ENCODE results near the gene UPP1.
A peak's percentile ranks its signal among the peaks of the same experiment; 100 is the strongest.
"Not testable (repeated sequence)": the region's sequence is repeated elsewhere in the genome, so short reads cannot be mapped to it uniquely, and the experiment has no call there.

UPP1 gene

DNA sequence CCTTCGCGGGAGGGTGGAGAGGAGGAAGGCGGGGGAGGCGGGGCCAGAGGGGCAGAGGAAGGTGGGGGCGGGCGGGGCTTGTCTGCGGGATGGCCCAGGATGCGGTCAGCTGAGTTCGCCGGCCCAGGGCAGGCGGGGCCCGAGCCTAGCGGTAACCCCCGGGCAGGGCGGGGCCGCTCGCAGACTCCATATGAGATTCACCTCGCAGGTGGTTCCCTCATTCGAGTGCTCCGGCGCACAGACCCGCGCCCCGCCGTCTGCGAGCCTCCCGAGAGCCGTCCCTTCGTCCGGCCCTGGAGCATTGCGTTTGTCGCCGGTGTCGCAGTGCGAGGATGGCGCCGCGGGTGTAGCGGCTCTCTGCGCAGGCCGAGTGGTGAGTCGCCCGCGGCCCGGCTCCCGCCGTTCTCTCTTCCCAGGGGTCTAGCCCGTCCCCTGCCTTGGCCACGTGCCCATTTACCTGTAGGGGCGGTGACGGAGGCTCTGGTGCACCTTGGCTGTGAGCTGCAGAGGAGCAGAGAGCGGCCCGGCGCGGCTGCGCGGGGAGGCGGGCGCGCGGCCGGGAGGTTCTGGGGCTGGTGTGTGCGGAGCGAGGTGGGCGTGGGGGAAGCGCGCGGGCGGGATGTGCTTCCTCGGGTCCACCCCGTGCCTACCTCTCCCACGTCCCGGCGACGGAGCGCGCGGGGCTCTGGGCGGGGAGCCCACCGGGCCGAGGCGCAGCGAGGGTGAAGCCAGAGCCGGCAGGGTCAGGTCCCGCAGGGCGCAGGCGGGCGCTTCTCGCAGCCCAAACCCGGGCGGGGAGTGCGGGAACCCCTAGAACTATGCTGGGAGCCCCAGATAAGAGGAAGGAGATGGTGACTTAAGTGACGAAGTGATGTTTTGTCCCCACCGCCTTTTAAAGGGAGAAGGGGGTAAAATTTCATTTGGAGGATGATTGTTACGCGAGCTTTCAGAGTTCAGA lies at the start of gene UPP1:
Gene UPP1, plus strand, starts transcription at position 220 of the 958 bp plus-strand sequence. CDS start 5,519 bp downstream, outside the sequence.
- peak; percentile 88 for DNase-seq

DNA sequence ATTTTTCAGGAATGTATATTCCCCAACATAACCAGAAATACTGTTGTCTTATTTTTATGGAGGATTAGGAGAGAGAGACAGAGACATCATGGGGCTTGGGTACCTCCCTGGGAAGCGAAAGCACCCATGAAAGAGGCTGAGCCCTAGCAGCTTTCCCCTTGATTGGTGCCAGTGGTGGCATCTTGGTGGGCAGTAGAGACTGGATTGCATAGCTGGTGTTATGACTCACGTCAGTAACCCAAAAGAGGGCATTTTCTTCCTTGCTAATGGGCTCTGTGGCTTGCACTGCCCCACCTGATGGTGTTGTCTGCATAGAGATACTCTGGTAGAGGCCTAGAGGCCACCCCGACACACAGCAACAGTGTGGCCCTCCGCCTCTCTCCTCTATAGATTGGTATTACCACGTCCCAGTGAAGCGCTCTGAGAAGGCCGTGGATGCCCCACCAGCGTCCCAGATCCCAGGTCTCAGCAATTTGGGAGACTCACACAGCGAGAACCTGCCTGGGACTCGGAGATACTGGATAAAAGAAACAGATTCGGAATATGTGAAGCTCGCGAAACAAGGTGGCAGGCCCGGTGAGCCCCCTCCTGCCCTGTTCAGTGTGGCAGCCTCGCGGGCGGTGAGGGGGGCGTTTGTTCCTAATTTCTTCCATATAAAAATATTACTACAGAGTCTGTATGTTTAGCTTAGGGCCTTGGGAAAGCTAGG lies 48.0 kb upstream of the UPP1 start:
- DNase-seq: no peak

DNA sequence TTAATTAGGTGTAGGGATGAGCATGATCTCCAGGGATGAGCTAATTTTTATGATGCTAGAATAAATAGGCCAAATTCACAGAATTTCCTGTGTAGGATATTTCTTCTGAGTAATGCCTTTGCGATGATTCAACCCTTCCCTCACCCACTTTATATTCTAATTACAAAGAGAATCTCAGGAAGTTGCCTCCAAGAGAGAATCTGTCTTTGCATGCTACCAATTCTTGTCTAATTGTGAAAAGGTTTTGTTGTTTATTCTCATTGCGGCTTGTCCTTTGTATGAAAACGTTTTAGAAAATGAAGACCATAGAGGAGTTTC lies 47.5 kb upstream of the UPP1 start:
- DNase-seq: no peak

DNA sequence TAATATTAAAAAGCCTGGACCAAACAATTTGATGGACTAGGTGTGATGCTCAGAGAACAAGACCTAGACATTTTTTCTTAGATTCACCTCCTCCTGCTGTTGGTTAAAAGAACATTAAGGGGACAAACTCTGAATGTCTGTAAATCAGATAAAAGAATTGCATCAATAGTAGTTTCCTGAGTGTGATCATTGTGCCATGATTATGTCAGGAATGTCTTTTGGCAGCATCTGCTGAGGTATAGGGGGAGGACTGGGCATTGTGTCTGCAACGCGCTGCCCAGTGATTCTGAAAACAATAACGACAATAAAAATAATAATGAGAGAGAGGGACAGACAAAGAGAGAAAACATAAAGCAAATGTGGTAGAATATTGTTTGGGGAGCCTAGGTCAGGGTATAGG lies 46.8 kb upstream of the UPP1 start:
- no peak for DNase-seq

DNA sequence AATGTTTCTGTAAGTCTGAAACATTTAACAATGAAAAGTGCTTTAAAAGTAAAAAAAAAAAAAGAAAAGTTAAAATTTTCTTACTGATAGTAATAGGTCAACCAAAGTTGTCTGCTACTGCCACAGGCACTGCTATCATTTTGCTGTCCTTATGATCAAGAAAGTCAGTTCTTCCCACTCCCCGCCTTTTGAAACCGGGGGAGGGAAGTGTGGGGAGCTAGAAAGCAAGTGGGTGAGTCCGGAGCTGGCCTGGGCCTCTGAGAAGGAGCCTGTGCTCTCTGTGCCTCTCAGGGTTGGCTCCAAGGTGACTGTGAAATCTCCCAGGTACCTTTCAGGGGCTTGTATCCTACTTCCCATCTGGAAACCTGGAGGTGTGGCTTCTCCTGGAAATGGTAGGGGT lies 46.4 kb upstream of the UPP1 start:
- no peak for DNase-seq

DNA sequence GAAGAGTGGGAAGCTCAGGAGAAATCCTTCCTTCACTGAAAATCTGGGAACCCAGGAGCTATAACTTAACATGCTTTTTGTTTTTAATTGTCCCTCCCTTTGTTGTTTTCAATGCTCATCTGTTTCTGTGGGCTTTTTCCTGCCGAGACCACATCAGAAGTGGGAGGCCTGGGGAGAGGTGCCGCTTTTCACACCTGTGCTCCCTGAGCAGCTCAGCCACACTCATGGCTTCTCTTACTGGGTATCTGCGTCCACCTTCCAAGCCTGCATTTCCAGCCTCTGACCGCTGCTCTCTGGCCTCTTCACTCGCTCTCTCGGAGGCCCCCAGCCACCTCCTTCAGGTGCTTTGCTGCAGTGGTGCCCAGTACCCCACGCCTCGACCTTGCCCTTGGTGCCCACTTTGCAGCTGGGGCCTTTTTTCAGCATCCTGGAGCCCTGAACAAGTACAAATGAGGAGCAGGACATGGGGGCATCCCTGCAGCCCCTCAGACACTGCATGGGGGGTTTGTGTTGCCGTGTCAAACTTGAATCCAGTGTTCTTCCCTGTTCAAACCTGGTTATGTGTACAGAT lies 43.8 kb upstream of the UPP1 start:
- DNase-seq: no peak

DNA sequence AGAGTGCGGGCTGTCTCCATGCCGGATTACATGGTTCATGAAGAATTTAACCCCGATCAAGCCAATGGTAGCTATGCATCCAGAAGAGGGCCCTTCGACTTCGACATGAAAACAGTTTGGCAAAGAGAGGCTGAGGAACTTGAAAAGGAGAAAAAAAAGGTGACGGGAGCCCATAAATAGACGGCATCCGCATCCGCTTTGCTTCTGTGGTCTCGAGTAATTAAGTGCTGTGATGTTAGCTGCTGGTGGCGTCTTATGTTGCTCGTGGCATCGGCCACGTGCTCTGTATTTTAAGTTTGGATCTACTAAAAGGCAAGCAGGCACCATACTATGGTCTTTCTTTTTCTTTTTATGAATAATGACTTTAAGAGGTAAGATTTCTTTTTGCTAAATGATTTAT lies 42.6 kb upstream of the UPP1 start:
- no peak for DNase-seq

DNA sequence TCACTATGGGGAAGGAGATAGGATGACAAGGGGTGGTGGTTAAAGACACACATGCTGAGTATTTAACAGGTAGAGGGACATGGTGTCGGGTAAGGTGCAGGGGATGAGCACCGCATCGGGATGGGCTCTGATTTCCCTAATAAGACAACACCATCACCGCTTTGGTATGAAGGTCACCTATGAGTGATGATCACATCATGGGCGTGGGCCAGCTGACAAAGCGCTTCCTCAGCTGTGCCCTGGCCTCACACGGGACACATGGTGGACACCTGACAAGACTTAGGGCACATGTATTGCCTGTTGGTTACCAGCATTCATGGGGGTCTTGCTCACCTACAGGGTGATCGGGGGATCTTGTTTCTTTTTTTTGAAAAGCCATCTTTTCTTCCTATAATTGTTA lies 41.0 kb upstream of the UPP1 start:
- DNase-seq: no peak

DNA sequence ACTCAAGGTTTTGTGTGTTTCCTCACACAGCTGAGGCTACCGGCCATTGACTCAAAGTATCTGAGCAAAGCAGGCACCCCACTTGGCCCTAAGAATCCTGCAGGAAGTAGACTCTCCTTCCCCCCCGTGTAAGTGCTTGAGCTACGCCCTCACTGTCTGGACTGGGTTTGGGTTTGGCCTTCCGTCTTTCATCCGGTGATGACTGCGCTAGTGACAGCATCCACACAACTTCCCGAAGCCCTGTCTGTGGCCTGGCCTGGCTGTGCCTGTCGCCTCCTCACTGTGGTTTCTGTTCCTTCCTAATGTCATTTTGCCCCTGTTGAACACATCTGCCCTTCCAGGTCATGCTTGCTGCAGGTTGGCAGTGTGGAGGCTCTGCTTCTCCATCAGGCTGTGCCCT lies 39.2 kb upstream of the UPP1 start:
- DNase-seq: no peak

DNA sequence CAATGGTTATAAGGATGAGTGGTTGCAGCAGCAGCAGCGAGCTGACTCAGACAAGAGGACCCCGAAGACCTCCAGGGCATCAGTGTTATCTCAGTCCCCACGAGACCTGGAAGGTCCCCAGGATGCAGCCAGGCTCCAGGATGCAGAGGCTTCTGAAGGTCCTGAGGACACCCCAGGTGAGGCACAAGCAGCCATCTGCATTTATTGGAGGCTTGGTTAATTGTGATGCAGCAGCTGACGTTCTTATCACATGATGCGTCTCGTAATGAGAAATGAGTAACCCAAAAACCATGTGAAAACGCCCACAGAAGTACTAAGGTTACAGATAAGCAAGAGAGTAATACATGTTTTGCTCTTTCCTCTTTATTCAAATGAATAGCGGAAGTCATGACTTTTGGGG lies 36.3 kb upstream of the UPP1 start:
- no peak for DNase-seq

DNA sequence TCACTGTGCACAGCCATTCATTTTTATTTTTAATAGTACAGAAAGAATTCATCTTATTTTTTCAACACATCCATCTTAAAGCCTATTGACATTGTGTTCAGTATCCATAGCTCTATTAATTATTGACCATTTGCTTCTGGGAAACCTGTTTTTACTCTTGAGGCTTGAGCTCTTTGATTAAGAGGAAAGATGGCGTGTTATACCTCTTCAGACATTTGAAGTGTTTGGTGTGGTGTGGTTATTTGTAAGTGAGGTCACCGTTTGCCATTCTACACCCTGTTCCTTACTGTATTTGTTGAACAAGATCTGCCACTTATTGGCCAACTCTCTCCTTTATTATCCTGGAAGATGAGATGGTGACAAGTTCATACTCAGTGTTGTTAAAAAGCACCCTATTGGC lies 35.3 kb upstream of the UPP1 start:
- DNase-seq: no peak

DNA sequence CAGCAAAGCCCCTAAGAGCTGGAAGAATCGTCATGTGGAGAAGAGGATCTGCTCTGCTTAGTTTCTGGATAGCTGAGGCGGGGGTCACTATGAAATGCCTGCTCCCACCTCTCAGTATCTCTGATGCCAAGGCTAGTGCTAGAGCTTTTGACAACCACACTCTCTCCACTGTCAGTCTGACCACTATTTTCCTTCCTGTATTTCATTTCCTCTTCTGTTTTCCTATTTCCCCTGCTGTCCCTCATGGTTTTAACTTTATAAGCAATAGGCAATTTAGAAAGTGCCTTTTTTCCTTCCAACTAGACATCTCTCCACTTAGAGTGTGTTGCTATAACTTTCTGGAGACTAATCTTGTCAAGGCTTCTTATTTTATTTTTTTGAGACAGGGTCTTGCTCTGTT lies 30.1 kb upstream of the UPP1 start:
- no peak for DNase-seq

DNA sequence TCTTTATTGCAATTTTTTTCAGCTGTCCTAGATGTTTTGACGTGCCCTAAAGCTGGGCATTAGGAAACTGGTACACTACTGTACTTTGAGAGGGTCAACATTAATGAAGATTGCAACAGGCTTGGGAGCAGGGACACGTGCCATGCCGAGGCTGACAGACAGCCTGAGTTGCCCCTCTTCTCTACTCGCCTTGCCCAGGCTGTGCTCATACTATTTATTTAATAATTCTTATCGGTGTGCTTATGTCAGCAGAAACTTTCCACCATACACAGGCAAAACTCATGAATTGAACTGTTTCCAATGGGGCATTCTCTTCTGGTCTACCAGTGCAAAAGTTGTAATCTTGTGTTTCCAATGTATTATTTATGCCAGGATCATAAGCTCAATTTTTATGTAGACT lies 29.4 kb upstream of the UPP1 start:
- DNase-seq: no peak

DNA sequence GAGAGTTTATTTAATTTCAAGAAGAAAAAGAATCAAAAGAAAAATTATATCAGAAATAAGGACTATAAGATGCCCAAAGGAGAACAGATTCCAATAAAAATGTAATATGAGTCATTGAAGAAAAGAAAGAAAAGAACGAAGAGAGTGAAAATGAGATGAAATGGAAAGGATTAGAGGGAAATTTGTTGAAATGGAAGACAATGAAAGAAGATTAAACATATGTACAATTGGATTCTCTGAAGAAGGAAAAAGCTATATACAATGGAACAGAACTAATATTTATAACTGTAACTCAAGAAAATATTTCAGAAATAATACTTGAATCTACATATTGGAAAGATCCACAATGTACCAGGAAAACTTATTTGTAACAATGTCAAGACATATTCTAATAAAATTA lies 25.1 kb upstream of the UPP1 start:
- no peak for DNase-seq

DNA sequence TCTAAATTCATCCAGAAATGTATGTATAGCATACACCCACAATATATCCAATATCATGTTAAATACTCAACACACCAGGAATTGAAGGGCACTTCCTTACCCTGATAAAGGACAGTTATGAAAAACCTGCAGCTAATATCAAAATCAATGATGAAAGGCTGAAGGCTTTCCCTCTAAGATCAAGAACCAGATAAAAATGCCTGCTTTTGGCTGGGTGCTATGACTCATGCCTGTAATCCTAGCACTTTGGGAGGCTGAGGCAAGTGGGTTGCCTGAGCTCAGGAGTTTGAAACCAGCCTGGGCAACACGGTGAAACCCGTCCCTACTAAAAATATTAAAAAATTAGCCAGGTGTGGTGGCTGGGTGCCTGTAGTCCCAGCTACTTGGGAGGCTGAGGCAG lies 21.6 kb upstream of the UPP1 start:
- DNase-seq: no peak

DNA sequence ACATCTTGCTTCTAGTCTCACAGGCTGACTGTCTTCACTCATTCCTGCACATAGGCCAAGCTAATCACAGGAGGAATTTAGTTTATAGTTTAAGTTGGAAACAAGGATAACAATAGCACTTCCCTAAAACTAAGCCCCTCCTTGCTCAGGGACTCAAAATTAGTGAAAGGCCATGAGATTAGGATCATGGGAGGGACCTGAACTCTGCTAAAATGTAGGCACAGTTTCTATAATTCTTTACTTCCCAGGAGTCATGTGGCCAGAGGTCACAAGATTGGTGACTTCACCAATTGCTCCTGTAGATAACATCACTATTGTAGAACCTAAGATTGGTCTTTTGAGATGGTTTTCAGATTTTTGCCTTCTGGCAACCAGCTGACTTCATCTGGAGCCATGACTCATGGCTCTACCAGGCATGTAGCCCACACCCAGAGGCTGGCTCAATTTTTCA lies 14.8 kb upstream of the UPP1 start:
- DNase-seq: no peak

DNA sequence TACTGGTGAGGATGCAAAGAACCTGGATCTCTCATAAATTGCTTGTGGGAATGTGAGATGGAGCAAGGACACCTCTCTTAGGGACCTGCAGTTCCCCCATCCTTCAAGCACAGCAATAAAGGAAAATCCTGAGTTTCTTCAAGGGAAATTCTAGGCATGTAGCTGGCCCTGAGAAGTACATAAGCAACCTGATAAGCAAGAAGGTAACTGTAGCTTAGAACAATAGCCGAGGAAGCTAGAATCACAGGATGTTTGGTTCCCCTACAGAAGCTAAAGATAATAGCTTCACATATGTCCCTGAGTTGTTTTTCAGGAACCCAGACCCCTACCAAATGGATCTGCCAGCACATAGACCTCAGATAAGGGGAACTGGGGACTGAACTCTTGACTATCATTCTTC lies 11.6 kb upstream of the UPP1 start:
- no peak for DNase-seq

DNA sequence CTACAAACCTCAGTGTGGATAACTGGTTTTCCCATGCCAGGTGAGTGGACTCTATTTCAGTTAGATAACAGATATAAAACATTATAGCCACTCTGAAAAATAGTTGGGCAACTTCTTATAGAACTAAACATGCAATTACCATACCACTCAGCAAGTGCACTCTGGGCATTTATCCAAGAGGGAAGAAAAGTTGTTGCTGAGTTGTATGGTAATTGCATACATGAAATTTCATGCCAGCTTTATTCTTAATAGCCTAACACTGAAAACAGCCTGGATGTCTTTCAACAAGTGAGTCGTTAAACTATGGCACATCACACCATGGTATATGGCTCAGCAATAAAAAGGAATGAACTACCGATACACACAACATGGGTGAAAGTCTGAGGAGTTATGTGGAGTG lies 10.6 kb upstream of the UPP1 start:
- no peak for DNase-seq

DNA sequence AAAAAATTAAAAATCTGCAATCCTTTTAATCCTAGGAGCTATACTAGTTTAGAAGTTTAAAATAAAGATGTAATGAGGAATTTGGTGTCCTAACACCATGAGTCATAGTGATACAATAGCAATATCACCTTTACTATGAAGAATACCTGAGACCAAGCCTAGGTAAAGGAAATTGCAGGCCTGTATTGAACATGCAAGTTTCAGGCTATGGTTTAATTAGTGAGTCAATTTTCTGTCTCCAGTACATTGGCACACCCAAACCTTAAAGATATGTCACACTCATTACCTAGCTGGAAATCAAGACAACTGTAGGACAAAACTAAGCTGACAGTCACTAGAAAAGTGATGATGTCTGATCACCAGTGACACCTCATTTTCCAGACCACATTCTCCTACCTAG lies 6.7 kb upstream of the UPP1 start:
- not testable (repeated sequence) for DNase-seq

DNA sequence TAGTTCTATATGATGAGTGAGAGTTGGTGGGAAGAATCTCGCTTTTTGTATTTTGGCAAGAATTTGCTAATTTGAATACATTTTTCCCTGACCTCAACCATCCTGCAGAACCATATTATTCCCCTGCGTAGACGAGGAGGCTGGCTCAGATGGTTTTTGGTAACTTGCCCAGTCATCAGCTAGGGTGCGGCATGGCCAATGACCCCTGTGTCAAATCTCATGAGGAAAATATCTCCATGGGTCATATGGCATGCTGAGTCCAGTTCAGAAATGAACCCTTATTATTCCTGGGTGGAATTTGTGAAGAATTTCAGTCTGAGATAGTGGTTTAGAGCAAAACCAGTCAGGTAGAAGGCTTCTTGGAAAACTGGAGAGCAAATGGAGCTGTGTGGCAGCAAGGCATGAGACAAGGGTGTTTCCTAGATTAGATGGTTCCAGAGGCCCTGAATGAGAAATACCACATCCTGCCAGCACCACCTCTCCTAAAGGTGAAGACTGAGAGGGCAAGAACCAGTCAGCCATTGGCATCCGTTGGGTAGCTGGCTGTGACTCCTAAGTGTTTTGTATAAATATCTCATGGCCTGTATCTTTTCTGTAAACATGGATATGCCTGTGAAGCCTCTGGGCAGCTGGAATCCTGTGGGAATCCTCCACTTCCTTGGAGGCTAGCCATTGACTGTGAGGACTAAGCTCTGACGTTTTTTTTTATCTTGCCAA lies 5.8 kb upstream of the UPP1 start:
- DNase-seq: no peak

DNA sequence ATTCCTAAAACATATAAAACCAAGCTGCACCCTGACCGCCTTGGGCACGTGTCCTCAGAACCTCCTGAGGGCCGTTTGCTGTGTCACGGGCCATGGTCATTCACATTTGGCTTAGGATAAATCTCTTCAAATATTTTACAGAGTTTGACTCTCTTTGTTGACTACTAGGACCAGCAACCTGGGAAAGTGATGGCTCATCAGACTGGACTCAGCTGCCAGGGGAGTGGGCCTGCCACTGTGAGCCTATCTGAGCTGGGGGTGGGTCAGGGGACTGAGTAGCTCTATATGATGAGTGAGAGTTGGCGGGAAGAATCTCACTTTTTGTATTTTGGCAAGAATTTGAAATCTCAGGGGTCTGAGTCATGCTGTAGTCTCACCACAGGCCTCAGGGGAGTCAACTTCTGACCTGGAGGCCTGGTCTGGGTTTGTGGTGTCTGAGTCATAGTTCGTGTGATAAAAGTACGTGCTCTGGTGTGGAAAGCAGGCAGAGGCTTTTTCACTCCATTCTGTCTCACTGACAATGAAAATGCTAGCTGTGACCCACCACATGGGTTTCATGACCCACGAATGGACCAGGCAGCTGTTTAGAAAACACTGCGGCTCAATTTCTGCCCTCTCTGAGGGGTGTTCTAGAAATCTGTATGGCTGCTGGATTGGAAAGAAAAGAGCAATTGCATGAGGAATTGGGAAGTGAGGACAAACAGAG lies 4.2 kb upstream of the UPP1 start:
- peak; percentile 60 for DNase-seq

DNA sequence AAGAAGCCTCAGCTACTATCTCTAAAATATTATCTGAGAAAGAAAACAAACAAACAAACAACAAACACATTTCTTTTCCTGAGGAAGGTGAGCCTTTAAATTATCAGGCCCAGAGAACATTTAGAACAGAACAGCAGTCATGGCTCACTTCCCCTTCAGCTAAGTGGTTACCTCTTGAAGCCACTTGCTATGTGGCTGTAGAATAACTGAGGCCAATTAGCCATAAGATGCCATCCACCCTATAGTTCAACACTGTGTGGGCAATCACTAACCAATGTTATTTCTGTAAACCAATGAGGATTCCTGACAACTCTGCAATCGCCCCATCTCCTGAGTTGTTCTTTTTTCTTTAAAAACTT lies 3.7 kb upstream of the UPP1 start:
- DNase-seq: no peak

DNA sequence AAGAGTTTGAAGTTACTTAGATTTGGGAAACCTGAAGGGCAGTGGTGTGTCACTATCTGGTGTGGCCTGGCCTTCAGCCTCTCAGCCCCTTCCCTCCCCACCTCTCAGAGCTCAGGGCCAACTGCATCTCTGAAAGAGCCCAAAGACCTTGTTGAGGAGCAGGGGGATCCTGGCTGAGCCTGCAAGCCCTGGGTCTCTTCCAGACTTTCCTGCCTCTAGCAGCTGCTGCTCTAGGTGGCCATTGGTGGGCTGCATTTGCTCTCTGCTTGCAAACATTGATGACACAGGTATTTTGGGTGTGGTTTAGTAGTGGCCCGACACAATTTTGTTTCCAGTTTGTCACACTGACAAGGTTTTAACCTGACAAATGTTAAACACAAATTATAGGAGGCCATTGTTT lies 3.1 kb upstream of the UPP1 start:
- DNase-seq: no peak

Measured in activated CD4-positive, CD25-positive, alpha-beta regulatory T cell treated with anti-CD3 and anti-CD28 coated beads, Interleukin-2, amount 50 U/mL, for 72 hours (primary cell).